HepG2 (cell line): ENCODE data around the gene ZFP36L2. TPM values are rescaled to one million over a fixed set of nuclear protein-coding genes. Genes with fewer than 3 reads are reported as not detected.

Source experiments
- E2F2 ChIP-seq: sonication (generic); formaldehyde crosslinking; IDR thresholded peaks from 2 replicates; pipeline ENCODE4 v1.4.0; 2020; ENCODE audit warnings: missing genetic modification reagents, borderline replicate concordance
- HIVEP1 ChIP-seq: sonication (generic); formaldehyde crosslinking; IDR thresholded peaks from 2 replicates; pipeline ENCODE4 v1.4.0; 2020; ENCODE audit warnings: mild to moderate bottlenecking, missing genetic modification reagents
- HMG20B ChIP-seq: conservative IDR thresholded peaks from 2 replicates; pipeline ENCODE4 v1.6.1; 2016; ENCODE audit warnings: missing genetic modification reagents, missing compliant biosample characterization
- IKZF4 ChIP-seq: sonication (generic); formaldehyde crosslinking; IDR thresholded peaks from 2 replicates; pipeline ENCODE4 v1.5.1; 2020; ENCODE audit warnings: borderline replicate concordance, mild to moderate bottlenecking, low read depth, missing genetic modification reagents; ENCODE audit errors: not compliant biosample characterization
- KLF16 ChIP-seq, 2 experiments: sonication (generic) in 1 of 2; formaldehyde crosslinking in 1 of 2; IDR thresholded peaks; 2 replicates each; pipeline versions ENCODE4 v1.6.1 to v1.8.0; 2016 to 2023; ENCODE audit warnings: missing genetic modification reagents in 2 of 2, missing compliant biosample characterization in 1 of 2
- MYNN ChIP-seq: sonication (generic); formaldehyde crosslinking; IDR thresholded peaks from 2 replicates; pipeline ENCODE4 v1.4.0; 2020; ENCODE audit warnings: mild to moderate bottlenecking, low read depth, missing genetic modification reagents
- POGK ChIP-seq: sonication (generic); formaldehyde crosslinking; conservative IDR thresholded peaks from 2 replicates; pipeline ENCODE4 v1.8.0; 2022; ENCODE audit warnings: mild to moderate bottlenecking, moderate library complexity, missing genetic modification reagents
- POGZ ChIP-seq: sonication (generic); formaldehyde crosslinking; IDR thresholded peaks from 2 replicates; pipeline ENCODE4 v1.4.0; 2020; ENCODE audit warnings: mild to moderate bottlenecking, missing genetic modification reagents
- SMAD1 ChIP-seq: sonication (generic); formaldehyde crosslinking; IDR thresholded peaks from 2 replicates; pipeline ENCODE4 v1.4.0; 2020; ENCODE audit warnings: missing genetic modification reagents, low read depth, mild to moderate bottlenecking, borderline replicate concordance
- SMAD3 ChIP-seq: sonication (generic); formaldehyde crosslinking; IDR thresholded peaks from 2 replicates; pipeline ENCODE4 v1.4.0; 2020; ENCODE audit warnings: missing genetic modification reagents
- SOX5 ChIP-seq: IDR thresholded peaks from 2 replicates; pipeline ENCODE4 v1.6.1; 2016; ENCODE audit warnings: borderline replicate concordance
- ZBTB7A ChIP-seq: sonication (generic); formaldehyde crosslinking; IDR thresholded peaks from 2 replicates; pipeline ENCODE4 v1.8.0; 2022; ENCODE audit warnings: mild to moderate bottlenecking, missing genetic modification reagents
- ZC3H13 ChIP-seq: sonication (generic); formaldehyde crosslinking; IDR thresholded peaks from 2 replicates; pipeline ENCODE4 v1.8.1; 2023; ENCODE audit warnings: mild to moderate bottlenecking, missing genetic modification reagents, moderate library complexity
- ZFX ChIP-seq: sonication (generic); formaldehyde crosslinking; IDR thresholded peaks from 2 replicates; pipeline ENCODE4 v1.4.0; 2020; ENCODE audit warnings: mild to moderate bottlenecking, low read depth, missing genetic modification reagents, moderate library complexity
- ZNF235 ChIP-seq: sonication (generic); formaldehyde crosslinking; IDR thresholded peaks from 2 replicates; pipeline ENCODE4 v1.8.1; 2023; ENCODE audit warnings: mild to moderate bottlenecking, missing genetic modification reagents, borderline replicate concordance
- ZNF263 ChIP-seq: sonication (generic); formaldehyde crosslinking; IDR thresholded peaks from 2 replicates; pipeline ENCODE4 v1.4.0; 2020; ENCODE audit warnings: missing genetic modification reagents
- ZNF572 ChIP-seq: sonication (generic); formaldehyde crosslinking; IDR thresholded peaks from 2 replicates; pipeline ENCODE4 v1.5.1; 2020; ENCODE audit warnings: mild to moderate bottlenecking, missing genetic modification reagents
- ZNF580 ChIP-seq: IDR thresholded peaks from 2 replicates; pipeline ENCODE4 v1.6.1; 2016; ENCODE audit warnings: low read depth, borderline replicate concordance
- ZNF660 ChIP-seq: sonication (generic); formaldehyde crosslinking; IDR thresholded peaks from 2 replicates; pipeline ENCODE4 v1.5.1; 2020; ENCODE audit warnings: mild to moderate bottlenecking, low read depth, missing genetic modification reagents, borderline replicate concordance
- ZNF816 ChIP-seq: sonication (generic); formaldehyde crosslinking; IDR thresholded peaks from 2 replicates; pipeline ENCODE4 v1.8.0; 2022; ENCODE audit warnings: missing genetic modification reagents, mild to moderate bottlenecking, borderline replicate concordance
- polyA plus RNA-seq, 8 experiments: library from polyadenylated mRNA; depleted of rRNA in 3 of 8; stranded (reverse) in 7 of 8; unstranded in 1 of 8; fragments of >200 nt; fragmentation: Illumina TruSeq in 4 of 8; extraction: Trizol in 4 of 8; gene quantifications; 2 replicates each; pipeline versions ENCODE4 v1.2.1 to v1.2.3, GENCODE V29; 2011 to 2016; ENCODE audit warnings: low read depth in 4 of 8, missing spikeins in 1 of 8, mixed read lengths in 1 of 8; ENCODE audit not compliant: insufficient read depth in 1 of 8
- total RNA-seq, 5 experiments: library from RNA; depleted of rRNA; stranded (reverse); fragments of >200 nt; fragmentation: Illumina TruSeq; extraction: Trizol; gene quantifications; 2 replicates each; pipeline ENCODE4 v1.2.3, GENCODE V29; 2016; ENCODE audit warnings: low read depth in 1 of 5
- TF ChIP-seq, protein P1 (sequence below): sonication (generic); formaldehyde crosslinking; conservative IDR thresholded peaks from 2 replicates; pipeline ENCODE4 v1.8.1; 2023; ENCODE audit warnings: missing genetic modification reagents
- TF ChIP-seq, protein P2 (sequence below): sonication (generic); formaldehyde crosslinking; IDR thresholded peaks from 2 replicates; pipeline ENCODE4 v1.4.0; 2020; ENCODE audit warnings: missing genetic modification reagents; ENCODE audit errors: not compliant biosample characterization
- TF ChIP-seq, protein P3 (sequence below): sonication (generic); formaldehyde crosslinking; IDR thresholded peaks from 2 replicates; pipeline ENCODE4 v1.5.1; 2020; ENCODE audit warnings: mild to moderate bottlenecking, missing genetic modification reagents, moderate library complexity

The ZFP36L2 gene
- total and polyA plus RNA-seq, 2 of the 13 experiments (the other 11 are each of a cell fraction or from before 2014, with no cell fraction given): 11.2 to 21.8 TPM

DNA sequence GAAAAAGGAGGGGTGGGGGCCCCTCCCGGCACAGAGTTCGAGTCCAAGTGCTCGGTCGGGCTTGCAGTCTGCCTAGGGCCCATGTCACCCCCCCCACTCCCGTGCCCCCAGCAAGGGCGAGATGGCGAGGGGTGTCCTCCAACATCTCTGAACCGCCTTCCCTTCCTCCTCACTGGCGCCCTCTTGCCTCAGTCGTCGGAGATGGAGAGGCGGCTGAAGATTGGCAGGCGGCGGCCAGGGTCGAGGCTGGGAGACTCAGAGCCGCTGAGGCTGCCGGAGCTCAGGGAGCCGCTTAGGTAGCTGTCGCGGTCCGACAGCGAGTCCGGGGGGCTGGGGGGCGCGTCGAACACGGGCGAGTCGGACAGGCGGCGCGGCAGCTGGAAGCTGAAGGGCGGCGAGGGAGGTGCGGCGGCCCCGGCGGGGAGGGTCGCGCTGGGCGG is 2.3 kb downstream of the ZFP36L2 start (continued):
- TF ChIP-seq E2F2 (CRISPR knock-in tag) (no peak), SMAD1 (CRISPR knock-in tag) (no peak), ZNF580 (no peak; the same call in 1 of the 2 replicates), ZNF263 (CRISPR knock-in tag) (no peak), ZC3H13 (CRISPR knock-in tag) (peak; percentile 99), ZNF572 (CRISPR knock-in tag) (no peak), HIVEP1 (peak; percentile 76), IKZF4 (peak; percentile 60), SMAD3 (CRISPR knock-in tag) (no peak), POGK (CRISPR knock-in tag) (no peak), HMG20B (CRISPR knock-in tag) (no peak), ZNF816 (CRISPR knock-in tag) (no peak), MYNN (CRISPR knock-in tag) (0 out of 2 replicates have a peak, but pooled peaks have one; percentile 67), SOX5 (CRISPR knock-in tag) (peak; percentile 10; the same call in 1 of the 2 replicates), ZNF235 (peak; percentile 54; the same call in 1 of the 2 replicates), ZNF660 (no peak), ZBTB7A (CRISPR knock-in tag) (peak; percentile 80), KLF16 (CRISPR knock-in tag; IDR thresholded peaks at IDR 0.05) (peak in 1 of 2 experiments; percentile 80; a peak in 2 of 4 replicates), ZFX (CRISPR knock-in tag) (peak; percentile 44; the same call in 1 of the 2 replicates), POGZ (CRISPR knock-in tag) (peak; percentile 58; the same call in 1 of the 2 replicates)
- TF ChIP-seq, protein P1, sequence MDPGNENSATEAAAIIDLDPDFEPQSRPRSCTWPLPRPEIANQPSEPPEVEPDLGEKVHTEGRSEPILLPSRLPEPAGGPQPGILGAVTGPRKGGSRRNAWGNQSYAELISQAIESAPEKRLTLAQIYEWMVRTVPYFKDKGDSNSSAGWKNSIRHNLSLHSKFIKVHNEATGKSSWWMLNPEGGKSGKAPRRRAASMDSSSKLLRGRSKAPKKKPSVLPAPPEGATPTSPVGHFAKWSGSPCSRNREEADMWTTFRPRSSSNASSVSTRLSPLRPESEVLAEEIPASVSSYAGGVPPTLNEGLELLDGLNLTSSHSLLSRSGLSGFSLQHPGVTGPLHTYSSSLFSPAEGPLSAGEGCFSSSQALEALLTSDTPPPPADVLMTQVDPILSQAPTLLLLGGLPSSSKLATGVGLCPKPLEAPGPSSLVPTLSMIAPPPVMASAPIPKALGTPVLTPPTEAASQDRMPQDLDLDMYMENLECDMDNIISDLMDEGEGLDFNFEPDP: no peak
- TF ChIP-seq, protein P2, sequence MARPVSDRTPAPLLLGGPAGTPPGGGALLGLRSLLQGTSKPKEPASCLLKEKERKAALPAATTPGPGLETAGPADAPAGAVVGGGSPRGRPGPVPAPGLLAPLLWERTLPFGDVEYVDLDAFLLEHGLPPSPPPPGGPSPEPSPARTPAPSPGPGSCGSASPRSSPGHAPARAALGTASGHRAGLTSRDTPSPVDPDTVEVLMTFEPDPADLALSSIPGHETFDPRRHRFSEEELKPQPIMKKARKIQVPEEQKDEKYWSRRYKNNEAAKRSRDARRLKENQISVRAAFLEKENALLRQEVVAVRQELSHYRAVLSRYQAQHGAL: no peak
- TF ChIP-seq, protein P3, sequence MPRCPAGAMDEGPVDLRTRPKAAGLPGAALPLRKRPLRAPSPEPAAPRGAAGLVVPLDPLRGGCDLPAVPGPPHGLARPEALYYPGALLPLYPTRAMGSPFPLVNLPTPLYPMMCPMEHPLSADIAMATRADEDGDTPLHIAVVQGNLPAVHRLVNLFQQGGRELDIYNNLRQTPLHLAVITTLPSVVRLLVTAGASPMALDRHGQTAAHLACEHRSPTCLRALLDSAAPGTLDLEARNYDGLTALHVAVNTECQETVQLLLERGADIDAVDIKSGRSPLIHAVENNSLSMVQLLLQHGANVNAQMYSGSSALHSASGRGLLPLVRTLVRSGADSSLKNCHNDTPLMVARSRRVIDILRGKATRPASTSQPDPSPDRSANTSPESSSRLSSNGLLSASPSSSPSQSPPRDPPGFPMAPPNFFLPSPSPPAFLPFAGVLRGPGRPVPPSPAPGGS (CRISPR knock-in tag): peak; percentile 76; the same call in 1 of the 2 replicates
